Skin of body (tissue), 2 donors: Measurements from ENCODE around the gene HERPUD2. TPM values are rescaled to one million over a fixed set of nuclear protein-coding genes. Genes with fewer than 3 reads are reported as not detected.
"Not testable (repeated sequence)": the region's sequence is repeated elsewhere in the genome, so short reads cannot be mapped to it uniquely, and the experiment has no call there.

ENCODE experiments used
- DNase-seq: peaks from one replicate; lab custom pipeline; 2025; lab: John Stamatoyannopoulos, UW
- total RNA-seq: library from RNA; depleted of rRNA; stranded (reverse); fragments of >200 nt; gene quantifications from one replicate; pipeline ENCODE4 v1.2.3, GENCODE V29; 2014

The HERPUD2 gene
- total RNA-seq, 1 donor from 2014 or later: 18.5 TPM

DNA sequence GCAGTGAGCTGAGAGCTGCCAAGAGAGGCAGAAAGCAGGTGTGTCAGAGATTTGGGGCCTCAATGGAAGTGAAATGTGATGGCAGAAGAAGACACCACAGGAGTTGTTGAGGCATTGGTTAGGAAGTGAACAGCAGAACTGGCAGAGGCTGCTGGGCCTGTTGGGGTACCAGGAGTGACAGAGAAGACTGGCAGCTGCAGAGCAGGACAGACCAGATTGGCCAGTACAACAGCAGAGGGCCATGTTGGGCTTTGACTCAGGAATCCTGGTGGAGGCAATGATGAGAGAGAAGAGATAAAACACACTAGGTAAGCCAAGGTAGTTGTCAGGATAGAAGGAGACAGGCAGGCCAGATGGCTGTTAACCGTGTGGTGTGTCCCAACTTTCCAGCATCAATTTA lies 19.9 kb upstream of the HERPUD2 start:
- DNase-seq: no peak

DNA sequence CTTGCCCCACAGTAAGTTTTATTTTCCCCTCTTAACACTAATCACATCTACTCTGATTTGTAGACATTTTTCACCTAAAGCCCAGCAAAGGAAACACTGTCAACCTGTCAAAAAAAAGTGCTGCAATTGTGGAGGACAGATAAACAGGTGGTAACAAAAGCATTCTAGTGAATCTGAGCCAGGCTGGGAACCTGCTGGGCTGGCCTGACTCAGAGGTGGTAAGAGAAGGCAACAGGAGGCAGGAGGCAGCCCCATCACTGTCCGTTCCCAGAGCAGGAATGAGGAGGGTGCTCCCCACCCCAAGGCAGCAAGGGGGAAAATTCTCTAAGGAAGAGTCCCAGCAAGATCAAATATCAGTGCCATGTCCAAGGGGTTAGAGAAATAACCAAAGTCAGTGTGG lies 19.5 kb upstream of the HERPUD2 start:
- no peak for DNase-seq

GRCh38 chr7:35712563-35713226 lies 17.8 kb upstream of the HERPUD2 start:
- no peak for DNase-seq

GRCh38 chr7:35707422-35707821 lies 12.5 kb upstream of the HERPUD2 start:
- no peak for DNase-seq

- DNase-seq: peak; percentile 8
Measured at GRCh38 chr7:35705932-35706461, 11.1 kb upstream of the HERPUD2 start.

DNA sequence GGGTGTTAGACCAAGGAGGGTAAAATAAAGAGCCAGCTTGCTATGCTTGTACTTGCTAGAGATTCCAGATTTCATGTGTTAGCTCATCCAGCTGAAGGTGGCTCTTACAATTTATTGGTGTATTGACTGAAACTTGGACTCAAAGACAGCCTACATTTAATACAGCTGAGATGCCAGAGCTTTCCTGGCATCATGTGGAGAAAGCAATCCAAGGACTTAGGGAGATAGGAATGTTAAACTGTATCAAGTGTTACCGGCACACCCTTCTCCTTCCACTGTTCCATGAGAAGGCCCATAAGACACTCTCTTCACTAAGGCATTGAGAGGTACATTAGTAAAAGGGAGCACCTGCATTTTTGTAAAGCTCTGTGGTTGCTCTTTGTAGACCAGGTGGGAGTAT lies 9.3 kb upstream of the HERPUD2 start:
- no peak for DNase-seq

GRCh38 chr7:35702541-35702940 lies 7.6 kb upstream of the HERPUD2 start:
- no peak for DNase-seq

- DNase-seq: no peak
Measured at GRCh38 chr7:35701287-35701900, 6.5 kb upstream of the HERPUD2 start.

GRCh38 chr7:35700865-35701264 lies 5.9 kb upstream of the HERPUD2 start:
- no peak for DNase-seq

GRCh38 chr7:35700333-35700732 lies 5.4 kb upstream of the HERPUD2 start:
- no peak for DNase-seq

GRCh38 chr7:35699796-35700305 lies 4.9 kb upstream of the HERPUD2 start:
- DNase-seq: peak; percentile 29

- DNase-seq: not testable (repeated sequence)
Measured at GRCh38 chr7:35698382-35698781, 3.4 kb upstream of the HERPUD2 start.

GRCh38 chr7:35697414-35698175 lies 2.7 kb upstream of the HERPUD2 start:
- no peak for DNase-seq

DNA sequence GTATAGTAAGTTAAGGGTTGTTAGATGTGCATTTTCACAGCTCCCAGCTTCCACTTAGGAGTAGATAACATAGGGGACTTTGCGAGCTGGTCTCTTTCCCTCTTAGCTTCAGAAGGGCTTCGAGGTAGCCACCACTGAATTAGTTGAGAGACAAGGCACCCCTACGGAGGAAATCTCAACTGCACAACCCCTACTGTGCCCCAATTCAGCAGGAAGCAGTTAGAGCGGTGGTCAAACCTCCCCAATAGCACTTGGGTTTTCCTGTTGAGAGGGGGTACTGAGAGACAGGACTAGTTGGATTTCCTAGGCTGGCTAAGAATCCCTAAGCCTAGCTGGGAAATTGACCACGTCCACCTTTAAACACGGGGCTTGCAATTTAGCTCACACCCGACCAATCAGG lies 1.1 kb upstream of the HERPUD2 start:
- no peak for DNase-seq

DNA sequence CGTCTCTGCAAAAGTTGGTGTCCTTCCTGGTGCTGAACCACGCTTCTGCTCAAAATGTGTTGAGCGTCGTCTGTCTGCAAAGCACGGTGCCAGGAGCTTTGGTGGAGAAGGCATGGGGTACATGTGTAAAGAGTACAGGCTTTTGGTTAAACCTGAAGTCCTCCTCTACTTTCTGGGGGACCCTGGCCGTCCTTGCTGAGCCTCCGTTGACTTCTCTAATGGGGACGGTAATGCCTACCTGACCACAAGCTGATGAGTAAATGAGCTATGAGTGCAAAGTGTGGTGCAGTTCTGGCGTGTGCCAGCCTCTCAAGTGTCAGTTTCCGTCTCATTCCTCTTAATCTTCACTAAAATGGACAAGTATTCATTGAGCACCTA lies 527 bp upstream of the HERPUD2 start:
- no peak for DNase-seq

DNA sequence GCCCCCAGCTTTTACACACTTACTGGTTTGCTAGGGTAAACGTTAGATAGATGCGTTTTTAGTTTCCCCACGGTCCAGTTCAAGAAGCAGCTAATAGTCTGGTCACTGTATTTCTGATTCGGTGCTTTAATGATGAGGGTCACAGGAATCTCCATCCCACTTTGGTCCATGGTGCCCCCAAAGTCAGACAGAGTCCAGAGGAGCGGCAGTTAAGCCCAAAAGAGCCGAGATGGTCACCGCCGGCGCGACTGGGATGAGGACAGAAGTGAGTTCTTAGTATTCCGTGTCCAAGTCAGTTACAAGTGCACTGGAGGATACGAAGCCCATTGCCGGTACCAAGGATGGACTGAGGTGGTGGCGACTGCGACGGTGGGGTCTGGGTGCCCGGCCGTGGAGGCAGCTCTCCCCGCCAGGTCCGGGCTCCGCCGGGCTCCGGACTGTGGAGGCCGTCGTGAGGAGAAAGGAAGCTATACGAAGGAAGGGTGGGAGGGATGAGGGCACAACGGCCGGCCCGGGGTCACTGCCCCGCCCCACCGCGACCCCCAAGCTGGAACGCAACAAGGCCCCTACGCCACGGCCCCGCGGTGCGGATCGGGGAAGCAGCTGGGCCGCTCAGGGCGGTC lies 663 bp downstream of the HERPUD2 start:
- DNase-seq: no peak

DNA sequence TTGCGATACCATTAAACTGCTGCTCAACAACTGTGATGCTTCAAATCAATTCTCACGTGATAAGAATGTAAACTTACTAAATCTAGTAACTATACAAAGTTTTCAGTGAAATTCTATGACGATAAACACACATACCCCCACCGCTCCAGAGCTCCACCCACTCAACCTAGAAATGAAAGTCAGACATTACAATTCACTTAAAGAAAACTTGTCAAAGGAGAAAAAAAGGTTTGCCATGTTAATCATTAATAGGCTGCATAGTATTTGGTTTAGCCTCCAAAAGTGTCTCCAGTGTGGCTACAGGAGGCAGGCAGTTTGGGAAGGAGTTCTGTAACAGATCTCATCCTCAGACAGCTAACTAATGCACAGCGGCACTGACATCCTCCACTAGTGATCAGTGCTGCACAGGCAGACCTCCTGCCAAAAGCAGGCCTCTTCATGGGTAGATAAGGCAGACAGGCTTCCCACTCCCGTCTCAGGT lies 3.1 kb downstream of the HERPUD2 start:
- no peak for DNase-seq

DNA sequence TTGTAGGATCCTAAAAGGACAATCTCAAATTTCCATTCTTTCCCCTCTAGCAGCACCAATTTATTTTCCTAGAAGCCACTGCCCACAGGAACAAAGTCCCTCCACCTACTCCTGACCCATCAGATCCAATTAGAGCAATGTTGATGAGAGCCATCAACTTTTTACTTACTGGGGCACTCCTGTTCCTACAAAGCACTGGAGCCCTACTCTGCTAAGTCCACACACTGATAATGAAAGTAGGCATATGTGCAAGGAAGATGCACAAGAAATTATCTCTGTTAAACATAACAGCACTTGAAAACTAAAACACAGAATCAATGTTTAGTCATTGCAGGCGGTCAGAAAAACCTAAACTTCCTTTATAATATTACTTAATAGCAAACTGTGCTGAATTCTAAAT lies 3.6 kb downstream of the HERPUD2 start:
- no peak for DNase-seq

- DNase-seq: not testable (repeated sequence)
Measured at GRCh38 chr7:35690614-35691013, 4.3 kb downstream of the HERPUD2 start.

- no peak for DNase-seq
Measured at GRCh38 chr7:35685781-35686180, 9.2 kb downstream of the HERPUD2 start.

- no peak for DNase-seq
Measured at GRCh38 chr7:35681231-35682029, 13.5 kb downstream of the HERPUD2 start.
